Vagina (tissue), 2 donors: ENCODE data around the gene LRRTM3. TPM values are rescaled to one million over a fixed set of nuclear protein-coding genes. Genes with fewer than 3 reads are reported as not detected.
A peak's percentile ranks its signal among the peaks of the same experiment; 100 is the strongest.

Experiments
- DNase-seq, 2 donors: peaks; one replicate each; pipeline ENCODE4 v3.0.0-alpha.2; 2017; ENCODE audit errors: extremely low spot score in 2 of 2
- H3K27ac ChIP-seq: fragments of 200-600 bp; sonication (generic); one replicate; pipeline ENCODE4 v1.5.1; 2019
- H3K27me3 ChIP-seq: fragments of 200-600 bp; sonication (generic); one replicate; pipeline ENCODE4 v1.5.1; 2019
- H3K36me3 ChIP-seq, 2 donors: fragments of 200-600 bp; sonication (generic); one replicate each; pipeline ENCODE4 v1.5.1; 2017 to 2019
- H3K4me1 ChIP-seq: fragments of 200-600 bp; sonication (generic); one replicate; pipeline ENCODE4 v1.5.1; 2019
- H3K4me3 ChIP-seq, 2 donors: fragments of 200-600 bp; sonication (generic); 1 replicate in 1 of 2; 2 replicates in 1 of 2; pipeline ENCODE4 v1.5.1; 2016 to 2019
- H3K9me3 ChIP-seq: fragments of 200-600 bp; sonication (generic); one replicate; pipeline ENCODE4 v1.5.1; 2019
- POLR2A ChIP-seq, 2 donors: fragments of 450-650 bp; IDR thresholded peaks; one replicate each; pipeline ENCODE4 v1.6.1; 2017; ENCODE audit warnings: antibody characterized with exemption in 2 of 2, mild to moderate bottlenecking in 2 of 2, moderate library complexity in 2 of 2
- POLR2AphosphoS5 ChIP-seq, 2 donors: sonication (generic); formaldehyde crosslinking; IDR thresholded peaks; one replicate each; pipeline ENCODE4 v1.9.0; 2017; ENCODE audit warnings: antibody characterized with exemption in 2 of 2, mild to moderate bottlenecking in 2 of 2, low read depth in 1 of 2; ENCODE audit not compliant: insufficient read depth in 1 of 2
- intact Hi-C: fragments of 100-400 bp; cut with DNase I; formaldehyde crosslinking; loops from one replicate; pipeline ENCODE4 v1.15.1; 2023
- total RNA-seq: library from RNA; depleted of rRNA; stranded (reverse); fragments of >200 nt; gene quantifications from one replicate; pipeline ENCODE4 v1.2.3, GENCODE V29; 2016
- TF ChIP-seq, protein P1 (sequence below), 3 experiments: fragments of 450-650 bp in 2 of 3; fragments of 200-600 bp in 1 of 3; sonication (generic) in 1 of 3; IDR thresholded peaks; one replicate each; pipeline ENCODE4 v1.5.1; 2017 to 2019; ENCODE audit warnings: antibody characterized with exemption in 3 of 3, mild to moderate bottlenecking in 2 of 3, moderate library complexity in 2 of 3

Gene LRRTM3
- total RNA-seq: 0.25 TPM

DNA sequence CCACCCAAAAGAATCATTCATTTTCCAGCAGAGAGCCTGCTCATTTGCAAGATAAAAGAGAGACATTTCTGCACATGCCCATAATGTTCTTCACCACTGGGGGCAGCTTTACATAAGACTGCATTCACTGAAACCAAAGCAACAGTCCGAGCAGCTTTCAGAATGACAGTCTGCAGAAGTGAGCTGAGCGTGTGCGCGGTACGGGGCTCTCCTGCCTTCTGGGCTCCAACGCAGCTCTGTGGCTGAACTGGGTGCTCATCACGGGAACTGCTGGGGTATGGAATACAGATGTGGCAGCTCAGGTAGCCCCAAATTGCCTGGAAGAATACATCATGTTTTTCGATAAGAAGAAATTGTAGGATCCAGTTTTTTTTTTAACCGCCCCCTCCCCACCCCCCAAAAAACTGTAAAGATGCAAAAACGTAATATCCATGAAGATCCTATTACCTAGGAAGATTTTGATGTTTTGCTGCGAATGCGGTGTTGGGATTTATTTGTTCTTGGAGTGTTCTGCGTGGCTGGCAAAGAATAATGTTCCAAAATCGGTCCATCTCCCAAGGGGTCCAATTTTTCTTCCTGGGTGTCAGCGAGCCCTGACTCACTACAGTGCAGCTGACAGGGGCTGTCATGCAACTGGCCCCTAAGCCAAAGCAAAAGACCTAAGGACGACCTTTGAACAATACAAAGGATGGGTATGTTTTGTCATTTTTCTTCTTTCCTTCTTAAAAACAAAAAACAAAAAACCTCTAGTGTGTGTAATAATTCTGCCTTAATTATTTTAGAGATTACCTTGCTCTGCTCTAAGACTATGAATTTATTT, at the start of gene LRRTM3:
LRRTM3 (plus strand) TSS at position 141 of the 820 bp plus-strand sequence.
- H3K27me3 ChIP-seq: no peaks in the 10 kb centered on the region
- no peaks in the 10 kb centered on the region for H3K9me3 ChIP-seq
- H3K36me3 ChIP-seq: no peaks in the 10 kb centered on the region
- TF ChIP-seq POLR2A (IDR thresholded peaks at IDR 0.05) (no peak), POLR2AphosphoS5 (IDR thresholded peaks at IDR 0.05; ENCODE audit: insufficient read depth in 1 of 2, low read depth in 1 of 2) (no peak)
- TF ChIP-seq, protein P1, sequence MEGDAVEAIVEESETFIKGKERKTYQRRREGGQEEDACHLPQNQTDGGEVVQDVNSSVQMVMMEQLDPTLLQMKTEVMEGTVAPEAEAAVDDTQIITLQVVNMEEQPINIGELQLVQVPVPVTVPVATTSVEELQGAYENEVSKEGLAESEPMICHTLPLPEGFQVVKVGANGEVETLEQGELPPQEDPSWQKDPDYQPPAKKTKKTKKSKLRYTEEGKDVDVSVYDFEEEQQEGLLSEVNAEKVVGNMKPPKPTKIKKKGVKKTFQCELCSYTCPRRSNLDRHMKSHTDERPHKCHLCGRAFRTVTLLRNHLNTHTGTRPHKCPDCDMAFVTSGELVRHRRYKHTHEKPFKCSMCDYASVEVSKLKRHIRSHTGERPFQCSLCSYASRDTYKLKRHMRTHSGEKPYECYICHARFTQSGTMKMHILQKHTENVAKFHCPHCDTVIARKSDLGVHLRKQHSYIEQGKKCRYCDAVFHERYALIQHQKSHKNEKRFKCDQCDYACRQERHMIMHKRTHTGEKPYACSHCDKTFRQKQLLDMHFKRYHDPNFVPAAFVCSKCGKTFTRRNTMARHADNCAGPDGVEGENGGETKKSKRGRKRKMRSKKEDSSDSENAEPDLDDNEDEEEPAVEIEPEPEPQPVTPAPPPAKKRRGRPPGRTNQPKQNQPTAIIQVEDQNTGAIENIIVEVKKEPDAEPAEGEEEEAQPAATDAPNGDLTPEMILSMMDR (IDR thresholded peaks at IDR 0.05): peak in 2 of 3 experiments; percentile 19 to 36
- intact Hi-C loops: no loop called here
- H3K4me3 ChIP-seq: no peak within 1 kb of the TSS
- H3K27ac ChIP-seq: no peak within 1 kb of the TSS
- H3K4me1 ChIP-seq: peaks cover 14% of the 10 kb centered on the region
- no peak for DNase-seq

DNA sequence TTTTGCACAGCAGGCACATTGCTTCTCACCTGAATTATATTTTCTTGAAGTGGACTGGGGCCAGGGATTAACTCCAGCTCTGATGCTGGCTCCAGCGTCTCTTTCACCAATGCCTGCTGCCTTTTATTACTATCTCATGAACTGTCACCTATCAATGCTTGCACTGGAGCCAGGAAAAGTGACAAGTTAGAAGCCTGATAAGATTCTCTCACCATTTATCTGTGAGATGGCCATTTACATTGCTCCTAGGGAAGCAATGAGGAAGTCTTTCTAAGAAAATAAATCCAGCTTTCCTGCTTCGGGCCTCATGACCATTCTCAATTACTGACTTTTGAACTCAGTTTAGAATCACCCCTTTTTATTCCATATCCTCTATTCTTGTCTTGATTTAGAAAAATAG, 48.5 kb upstream of the LRRTM3 start:
- Histone ChIP-seq H3K27me3 (no peaks in the 10 kb centered on the region), H3K9me3 (no peaks in the 10 kb centered on the region), H3K4me1 (no peaks in the 10 kb centered on the region), H3K27ac (no peak overlapping the region), H3K36me3 (no peaks in the 10 kb centered on the region), H3K4me3 (no peak overlapping the region)
- intact Hi-C loops: no loop called here
- no peak for DNase-seq
- TF ChIP-seq POLR2AphosphoS5 (IDR thresholded peaks at IDR 0.05; ENCODE audit: insufficient read depth in 1 of 2, low read depth in 1 of 2) (no peak), POLR2A (IDR thresholded peaks at IDR 0.05) (no peak)
- TF ChIP-seq, protein P1 (IDR thresholded peaks at IDR 0.05): no peak

DNA sequence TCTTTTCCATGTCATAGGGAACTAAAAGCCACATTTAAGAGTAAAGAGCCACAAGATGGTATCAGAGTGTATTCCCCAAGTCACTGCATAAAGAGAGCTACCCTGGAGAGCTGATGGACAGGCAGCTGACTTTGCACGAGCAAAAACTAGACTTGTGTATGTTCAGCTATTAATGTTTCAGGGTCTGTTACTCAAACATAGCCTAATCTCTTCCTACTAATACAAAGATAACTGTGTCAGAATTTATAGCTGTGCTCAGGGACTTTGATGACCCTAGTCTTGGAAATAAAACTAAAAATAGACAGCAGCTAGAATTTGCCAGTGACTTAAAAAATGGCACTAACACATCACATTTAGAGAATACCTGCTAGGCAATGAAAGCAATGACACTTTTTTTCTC, 45.5 kb upstream of the LRRTM3 start:
- intact Hi-C loops: no loop called here
- TF ChIP-seq POLR2AphosphoS5 (IDR thresholded peaks at IDR 0.05; ENCODE audit: insufficient read depth in 1 of 2, low read depth in 1 of 2): no peak
- no peak for TF ChIP-seq POLR2A (IDR thresholded peaks at IDR 0.05)
- TF ChIP-seq, protein P1 (IDR thresholded peaks at IDR 0.05): no peak
- H3K27ac ChIP-seq: no peak overlapping the region
- H3K27me3 ChIP-seq: no peaks in the 10 kb centered on the region
- no peak for DNase-seq
- H3K36me3 ChIP-seq: no peaks in the 10 kb centered on the region
- no peaks in the 10 kb centered on the region for H3K9me3 ChIP-seq
- H3K4me1 ChIP-seq: no peaks in the 10 kb centered on the region
- no peak overlapping the region for H3K4me3 ChIP-seq

DNA sequence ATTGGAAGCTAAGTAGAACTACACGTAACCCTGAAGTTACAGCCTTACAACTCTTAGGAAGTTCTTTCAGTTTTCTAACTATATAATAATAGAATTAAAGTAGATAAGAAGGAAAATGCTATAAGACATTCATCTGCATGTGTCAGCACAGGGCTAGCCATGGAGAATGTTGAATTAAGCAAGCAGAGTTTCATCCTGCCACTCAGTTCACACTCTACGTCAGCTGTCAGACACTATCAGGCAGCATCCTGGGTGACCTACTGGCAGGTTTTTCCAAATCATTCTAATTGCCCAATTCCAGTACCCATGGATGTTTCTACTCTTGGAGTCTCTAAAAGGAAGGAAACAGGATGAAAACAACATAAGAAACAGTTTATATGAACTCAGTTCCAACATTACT, 45.0 kb upstream of the LRRTM3 start:
- TF ChIP-seq, protein P1 (IDR thresholded peaks at IDR 0.05): no peak
- TF ChIP-seq POLR2A (IDR thresholded peaks at IDR 0.05) (no peak), POLR2AphosphoS5 (IDR thresholded peaks at IDR 0.05; ENCODE audit: insufficient read depth in 1 of 2, low read depth in 1 of 2) (no peak)
- DNase-seq: no peak
- no peaks in the 10 kb centered on the region for H3K27me3 ChIP-seq

DNA sequence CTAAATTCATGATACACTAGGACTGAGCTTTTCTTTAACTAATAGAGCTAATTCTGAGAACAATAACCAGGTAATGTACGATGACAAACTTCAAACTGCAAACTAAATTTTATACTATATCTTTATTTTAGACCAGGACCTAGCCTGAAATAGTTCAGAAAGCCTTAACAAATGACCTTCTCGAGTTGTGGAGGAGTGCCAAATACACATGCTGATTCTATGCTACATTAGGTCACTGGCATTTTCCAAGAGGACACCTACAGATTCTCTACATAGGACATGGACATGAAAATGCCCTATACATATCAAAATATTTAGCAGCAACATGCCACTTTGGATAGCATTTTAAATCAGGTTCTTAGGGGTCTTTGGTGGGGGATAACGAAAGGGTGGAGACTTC, 44.0 kb upstream of the LRRTM3 start:
- H3K27ac ChIP-seq: no peak overlapping the region
- no peaks in the 10 kb centered on the region for H3K4me1 ChIP-seq
- no peak overlapping the region for H3K4me3 ChIP-seq
- TF ChIP-seq, protein P1 (IDR thresholded peaks at IDR 0.05): no peak
- intact Hi-C loops: no loop called here
- no peak for DNase-seq
- no peaks in the 10 kb centered on the region for H3K36me3 ChIP-seq
- H3K9me3 ChIP-seq: no peaks in the 10 kb centered on the region
- no peaks in the 10 kb centered on the region for H3K27me3 ChIP-seq

More for the DNA sequence above, 45.0 kb upstream of the LRRTM3 start:
- intact Hi-C loops: no loop called here
- H3K9me3 ChIP-seq: no peaks in the 10 kb centered on the region
- no peak overlapping the region for H3K4me3 ChIP-seq
- no peak overlapping the region for H3K27ac ChIP-seq
- H3K36me3 ChIP-seq: no peaks in the 10 kb centered on the region
- no peaks in the 10 kb centered on the region for H3K4me1 ChIP-seq
